Measurements from ENCODE around the gene FBXL7.

Gene FBXL7

DNA sequence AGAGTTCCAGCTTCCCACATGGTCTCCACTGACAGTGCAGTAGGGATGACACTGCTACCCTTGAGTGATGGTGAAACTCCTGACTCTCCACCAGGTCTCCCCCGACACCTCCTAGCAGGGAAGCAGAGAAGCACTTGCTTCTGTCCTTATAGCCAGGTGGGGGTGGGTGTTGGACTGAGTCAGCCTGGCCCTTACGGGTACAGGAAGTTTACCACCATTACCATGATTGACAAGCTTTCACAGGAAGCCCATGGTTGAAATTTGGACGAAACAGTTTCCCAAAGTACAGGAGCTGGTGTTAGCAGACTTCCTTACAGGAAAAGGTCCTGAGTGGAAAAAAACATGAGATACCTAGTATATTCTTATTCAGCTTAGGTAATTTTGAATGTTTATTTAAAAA lies 3.1 kb upstream of the FBXL7 start:
- no peak overlapping the region for H3K4me3 ChIP-seq (replicated peaks; ENCODE audit: low read depth, low read length)
- TF ChIP-seq, protein P1, sequence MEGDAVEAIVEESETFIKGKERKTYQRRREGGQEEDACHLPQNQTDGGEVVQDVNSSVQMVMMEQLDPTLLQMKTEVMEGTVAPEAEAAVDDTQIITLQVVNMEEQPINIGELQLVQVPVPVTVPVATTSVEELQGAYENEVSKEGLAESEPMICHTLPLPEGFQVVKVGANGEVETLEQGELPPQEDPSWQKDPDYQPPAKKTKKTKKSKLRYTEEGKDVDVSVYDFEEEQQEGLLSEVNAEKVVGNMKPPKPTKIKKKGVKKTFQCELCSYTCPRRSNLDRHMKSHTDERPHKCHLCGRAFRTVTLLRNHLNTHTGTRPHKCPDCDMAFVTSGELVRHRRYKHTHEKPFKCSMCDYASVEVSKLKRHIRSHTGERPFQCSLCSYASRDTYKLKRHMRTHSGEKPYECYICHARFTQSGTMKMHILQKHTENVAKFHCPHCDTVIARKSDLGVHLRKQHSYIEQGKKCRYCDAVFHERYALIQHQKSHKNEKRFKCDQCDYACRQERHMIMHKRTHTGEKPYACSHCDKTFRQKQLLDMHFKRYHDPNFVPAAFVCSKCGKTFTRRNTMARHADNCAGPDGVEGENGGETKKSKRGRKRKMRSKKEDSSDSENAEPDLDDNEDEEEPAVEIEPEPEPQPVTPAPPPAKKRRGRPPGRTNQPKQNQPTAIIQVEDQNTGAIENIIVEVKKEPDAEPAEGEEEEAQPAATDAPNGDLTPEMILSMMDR (IDR thresholded peaks at IDR 0.05; ENCODE audit: low read length, missing control alignments) = no peak
- DNase-seq (ENCODE audit: low read depth) = no peak

- peak overlapping the region; percentile 84 for H3K4me3 ChIP-seq (replicated peaks; ENCODE audit: low read depth, low read length)
- peak; percentile 48 for DNase-seq (ENCODE audit: low read depth)
- TF ChIP-seq, protein P1 (IDR thresholded peaks at IDR 0.05; ENCODE audit: low read length, missing control alignments) = no peak
Observed at GRCh38 chr5:15500325-15501001, 483 bp downstream of the FBXL7 start.

DNA sequence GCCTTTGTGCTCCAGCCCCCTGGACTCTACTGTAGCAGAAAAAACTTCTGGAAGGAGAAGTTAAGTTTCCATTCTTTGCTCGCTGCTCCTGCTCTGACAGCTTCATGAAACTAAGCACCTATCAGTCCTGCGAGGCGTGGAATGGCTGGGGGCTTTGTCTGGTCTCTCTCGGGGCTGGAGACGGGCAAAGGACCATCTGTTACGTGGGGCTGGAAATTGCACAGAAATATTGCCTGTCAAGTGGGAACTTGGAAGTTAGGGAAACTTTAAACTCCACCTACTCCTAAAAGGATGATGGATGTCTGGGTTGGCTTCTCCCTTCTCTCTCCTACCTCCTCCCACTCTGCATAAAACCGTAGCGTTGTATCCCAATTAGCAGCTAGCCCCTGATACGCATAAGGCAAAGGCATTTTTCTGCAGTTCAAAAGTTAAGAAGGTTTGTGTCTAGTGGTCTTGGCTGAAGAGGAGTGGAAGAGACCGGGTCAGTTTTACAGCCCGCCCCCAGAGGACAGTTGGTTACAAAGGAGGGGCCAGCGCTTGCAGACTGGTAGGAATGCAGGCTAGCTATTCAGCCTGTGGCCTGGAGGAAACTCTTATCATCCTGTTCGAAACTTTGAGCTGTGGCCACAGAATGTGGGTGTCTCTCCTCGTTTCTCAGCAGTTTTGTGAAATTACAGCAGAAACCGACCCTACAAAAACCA lies 1.3 kb downstream of the FBXL7 start:
- TF ChIP-seq, protein P1 (IDR thresholded peaks at IDR 0.05; ENCODE audit: low read length, missing control alignments) = peak; percentile 33
- peak overlapping the region; percentile 84 for H3K4me3 ChIP-seq (replicated peaks; ENCODE audit: low read depth, low read length)
- peak; percentile 84 for DNase-seq (ENCODE audit: low read depth)

- peak; percentile 64 for DNase-seq (ENCODE audit: low read depth)
- TF ChIP-seq, protein P1 (IDR thresholded peaks at IDR 0.05; ENCODE audit: low read length, missing control alignments) = no peak
- H3K4me3 ChIP-seq (replicated peaks; ENCODE audit: low read depth, low read length) = peak overlapping the region; percentile 84
Observed at GRCh38 chr5:15502208-15502607, 2.2 kb downstream of the FBXL7 start.

- no peak overlapping the region for H3K4me3 ChIP-seq (replicated peaks; ENCODE audit: low read depth, low read length)
- no peak for DNase-seq (ENCODE audit: low read depth)
- TF ChIP-seq, protein P1 (IDR thresholded peaks at IDR 0.05; ENCODE audit: low read length, missing control alignments) = no peak
Observed at GRCh38 chr5:15506146-15506545, 6.2 kb downstream of the FBXL7 start.

GRCh38 chr5:15506897-15507296 lies 6.9 kb downstream of the FBXL7 start:
- H3K4me3 ChIP-seq (replicated peaks; ENCODE audit: low read depth, low read length) = no peak overlapping the region
- TF ChIP-seq, protein P1 (IDR thresholded peaks at IDR 0.05; ENCODE audit: low read length, missing control alignments) = no peak
- DNase-seq (ENCODE audit: low read depth) = no peak

Measured in fibroblast of pulmonary artery (primary cell).